GM21447 (cell line): ENCODE results near the gene NEDD4L.
A peak's percentile ranks its signal among the peaks of the same experiment; 100 is the strongest.
"Not testable (repeated sequence)": the region's sequence is repeated elsewhere in the genome, so short reads cannot be mapped to it uniquely, and the experiment has no call there.

Source experiments
- ATAC-seq: cut with Tn5 transposase; IDR thresholded peaks from one replicate; pipeline ENCODE4 v1.9.1; 2021; ENCODE audit not compliant: unreplicated experiment

The NEDD4L gene

GRCh38 chr18:58043491-58044369 is at the start of gene NEDD4L:
TSS of gene NEDD4L (plus strand) at chr18:58044226. CDS start at chr18:58044661, 435 bp downstream.
- ATAC-seq, result peak; percentile 85

GRCh38 chr18:57995331-57995730 is 48.7 kb upstream of the NEDD4L start:
- ATAC-seq, result no peak

- ATAC-seq, result not testable (repeated sequence)
These were observed 47.1 kb upstream of the NEDD4L start for GRCh38 chr18:57996894-57997293.

GRCh38 chr18:57997820-57998219 is 46.2 kb upstream of the NEDD4L start:
- ATAC-seq, result no peak

- no peak for ATAC-seq
These were observed 45.6 kb upstream of the NEDD4L start for GRCh38 chr18:57998461-57998860.

GRCh38 chr18:58004317-58004716 is 39.7 kb upstream of the NEDD4L start:
- no peak for ATAC-seq

- no peak for ATAC-seq
These were observed 39.0 kb upstream of the NEDD4L start for GRCh38 chr18:58005011-58005410.

GRCh38 chr18:58005885-58006523 is 38.0 kb upstream of the NEDD4L start:
- no peak for ATAC-seq

GRCh38 chr18:58009166-58009565 is 34.9 kb upstream of the NEDD4L start:
- no peak for ATAC-seq

GRCh38 chr18:58010265-58010664 is 33.8 kb upstream of the NEDD4L start:
- no peak for ATAC-seq

- ATAC-seq, result no peak
These were observed 31.7 kb upstream of the NEDD4L start for GRCh38 chr18:58012356-58012755.

GRCh38 chr18:58013241-58014211 is 30.5 kb upstream of the NEDD4L start:
- no peak for ATAC-seq

- ATAC-seq, result peak; percentile 100
These were observed 28.8 kb upstream of the NEDD4L start for GRCh38 chr18:58015065-58015780.

- ATAC-seq, result no peak
These were observed 26.8 kb upstream of the NEDD4L start for GRCh38 chr18:58017267-58017666.

- ATAC-seq, result no peak
These were observed 23.4 kb upstream of the NEDD4L start for GRCh38 chr18:58020567-58021107.

- no peak for ATAC-seq
These were observed 22.5 kb upstream of the NEDD4L start for GRCh38 chr18:58021504-58021903.

- ATAC-seq, result no peak
These were observed 20.9 kb upstream of the NEDD4L start for GRCh38 chr18:58023108-58023507.

- no peak for ATAC-seq
These were observed 19.9 kb upstream of the NEDD4L start for GRCh38 chr18:58024139-58024538.

- ATAC-seq, result no peak
These were observed 18.8 kb upstream of the NEDD4L start for GRCh38 chr18:58025205-58025604.

- ATAC-seq, result no peak
These were observed 18.3 kb upstream of the NEDD4L start for GRCh38 chr18:58025733-58026132.
